GM23338 (cell line): ENCODE results near the gene MLLT3. TPM values are rescaled to one million over a fixed set of nuclear protein-coding genes. Genes with fewer than 3 reads are reported as not detected.

Experiments used
- ATAC-seq: fragments of 200-7000 bp; cut with Tn5 transposase; 3 replicates; pipeline ENCODE4 v1.9.1; 2020
- DNase-seq: peaks from one replicate; pipeline ENCODE4 v3.0.0-alpha.2; 2015; ENCODE audit warnings: low spot score
- H2AFZ ChIP-seq: fragments of 200-600 bp; sonication (generic); 2 replicates; pipeline ENCODE4 v1.8.0; 2016; ENCODE audit warnings: antibody characterized with exemption, mild to moderate bottlenecking, moderate library complexity
- H3F3A ChIP-seq: fragments of 200-600 bp; sonication (generic); replicated peaks from 2 replicates; pipeline ENCODE4 v1.8.0; 2017; ENCODE audit warnings: antibody characterized with exemption, mixed run types, low read depth
- H3K27ac ChIP-seq: fragments of 200-600 bp; sonication (generic); 2 replicates; pipeline ENCODE4 v1.6.1; 2016; ENCODE audit warnings: low read depth
- H3K27me3 ChIP-seq: fragments of 200-600 bp; sonication (generic); 2 replicates; pipeline ENCODE4 v1.8.0; 2016; ENCODE audit warnings: mild to moderate bottlenecking, mixed run types, moderate library complexity; ENCODE audit not compliant: insufficient read depth
- H3K36me3 ChIP-seq: fragments of 200-600 bp; sonication (generic); 2 replicates; pipeline ENCODE4 v1.8.0; 2016; ENCODE audit warnings: mild to moderate bottlenecking; ENCODE audit not compliant: insufficient read depth
- H3K4me1 ChIP-seq: fragments of 200-600 bp; sonication (generic); 2 replicates; pipeline ENCODE4 v1.8.0; 2016; ENCODE audit warnings: mild to moderate bottlenecking, moderate library complexity; ENCODE audit not compliant: insufficient read depth
- H3K4me2 ChIP-seq: fragments of 200-600 bp; sonication (generic); 2 replicates; pipeline ENCODE4 v1.7.1; 2017; ENCODE audit warnings: mixed run types
- H3K4me3 ChIP-seq: fragments of 200-600 bp; sonication (generic); 2 replicates; pipeline ENCODE4 v1.6.1; 2016; ENCODE audit warnings: mixed run types
- H3K79me2 ChIP-seq: fragments of 200-600 bp; sonication (generic); replicated peaks from 2 replicates; pipeline ENCODE4 v1.8.0; 2017; ENCODE audit warnings: mild to moderate bottlenecking; ENCODE audit not compliant: insufficient read depth
- H3K9me2 ChIP-seq: fragments of 200-600 bp; sonication (generic); 2 replicates; pipeline ENCODE4 v1.8.0; 2017; ENCODE audit not compliant: insufficient read depth
- H4K20me1 ChIP-seq: fragments of 200-600 bp; sonication (generic); replicated peaks from 2 replicates; pipeline ENCODE4 v1.8.0; 2017; ENCODE audit warnings: mild to moderate bottlenecking; ENCODE audit not compliant: insufficient read depth
- H3K27ac Mint-ChIP-seq: 2 replicates; pipeline ENCODE4 v1.8.0; 2020; ENCODE audit warnings: inconsistent platforms, mild to moderate bottlenecking, moderate library complexity, mixed read lengths
- H3K27me3 Mint-ChIP-seq: 3 replicates; pipeline ENCODE4 v1.8.0; 2022; ENCODE audit warnings: low read depth, mild to moderate bottlenecking, moderate library complexity, mixed read lengths, inconsistent platforms; ENCODE audit not compliant: insufficient read depth, poor library complexity
- H3K36me3 Mint-ChIP-seq: 3 replicates; pipeline ENCODE4 v1.8.0; 2021; ENCODE audit warnings: low read depth, mild to moderate bottlenecking, inconsistent platforms, moderate library complexity, mixed read lengths
- H3K4me1 Mint-ChIP-seq: 3 replicates; pipeline ENCODE4 v1.8.0; 2020; ENCODE audit warnings: mild to moderate bottlenecking, inconsistent platforms, mixed read lengths
- H3K4me3 Mint-ChIP-seq: 3 replicates; pipeline ENCODE4 v1.8.0; 2021; ENCODE audit warnings: moderate library complexity, mild to moderate bottlenecking, inconsistent platforms, mixed read lengths
- H3K9me3 Mint-ChIP-seq: 3 replicates; pipeline ENCODE4 v1.8.0; 2020; ENCODE audit warnings: moderate library complexity, mild to moderate bottlenecking, inconsistent platforms, mixed read lengths
- EZH2 ChIP-seq: fragments of 200-600 bp; sonication (generic); IDR thresholded peaks from one replicate; pipeline ENCODE4 v1.8.0; 2017; ENCODE audit warnings: antibody characterized with exemption, mild to moderate bottlenecking, low read depth; ENCODE audit not compliant: unreplicated experiment
- EZH2phosphoT487 ChIP-seq: fragments of 200-600 bp; sonication (generic); IDR thresholded peaks from one replicate; pipeline ENCODE4 v1.8.1; 2018; ENCODE audit warnings: antibody characterized with exemption; ENCODE audit not compliant: unreplicated experiment
- JUNB ChIP-seq: IDR thresholded peaks from one replicate; pipeline ENCODE4 v1.6.1; 2016; ENCODE audit warnings: antibody characterized with exemption; ENCODE audit not compliant: unreplicated experiment
- POLR2AphosphoS5 ChIP-seq: IDR thresholded peaks from 2 replicates; pipeline ENCODE4 v1.6.1; 2016; ENCODE audit warnings: antibody characterized with exemption, low read depth
- STAT1 ChIP-seq: IDR thresholded peaks from one replicate; pipeline ENCODE4 v1.6.1; 2016; ENCODE audit warnings: antibody characterized with exemption; ENCODE audit not compliant: unreplicated experiment
- ZNF114 ChIP-seq: fragments of 250-450 bp; sonication (Bioruptor Pico); IDR thresholded peaks from 2 replicates; pipeline ENCODE4 v1.5.0; 2020; ENCODE audit warnings: mild to moderate bottlenecking, moderate library complexity
- ZNF331 ChIP-seq: fragments of 250-450 bp; sonication (Bioruptor Pico); IDR thresholded peaks from 2 replicates; pipeline ENCODE4 v1.5.0; 2020; ENCODE audit warnings: low read depth, mild to moderate bottlenecking, moderate library complexity
- polyA plus RNA-seq: library from polyadenylated mRNA; unstranded; fragments of >200 nt; fragmentation: Nextera tagmentation; extraction: Ambion mirVana; gene quantifications from 2 replicates; pipeline ENCODE4 v1.2.1, GENCODE V29; 2016
- total RNA-seq: library from RNA; depleted of rRNA; stranded (reverse); fragments of >200 nt; shearing (Covaris generic); gene quantifications from 2 replicates; pipeline ENCODE4 v1.2.3, GENCODE V29; 2014
- TF ChIP-seq, protein P1 (sequence below), 2 experiments: fragments of 200-600 bp in 1 of 2; sonication (generic) in 1 of 2; conservative IDR thresholded peaks; 2 replicates each; pipeline versions ENCODE4 v1.5.1 to v1.6.1; 2016 to 2017; ENCODE audit warnings: antibody characterized with exemption in 2 of 2, low read depth in 2 of 2, mild to moderate bottlenecking in 2 of 2, moderate library complexity in 1 of 2
- TF ChIP-seq, protein P2 (sequence below): IDR thresholded peaks from one replicate; pipeline ENCODE4 v1.6.1; 2018; ENCODE audit warnings: antibody characterized with exemption; ENCODE audit not compliant: unreplicated experiment

MLLT3 gene
- total and polyA plus RNA-seq, 2 experiments from 2014 or later = 7.5 to 9.5 TPM

DNA sequence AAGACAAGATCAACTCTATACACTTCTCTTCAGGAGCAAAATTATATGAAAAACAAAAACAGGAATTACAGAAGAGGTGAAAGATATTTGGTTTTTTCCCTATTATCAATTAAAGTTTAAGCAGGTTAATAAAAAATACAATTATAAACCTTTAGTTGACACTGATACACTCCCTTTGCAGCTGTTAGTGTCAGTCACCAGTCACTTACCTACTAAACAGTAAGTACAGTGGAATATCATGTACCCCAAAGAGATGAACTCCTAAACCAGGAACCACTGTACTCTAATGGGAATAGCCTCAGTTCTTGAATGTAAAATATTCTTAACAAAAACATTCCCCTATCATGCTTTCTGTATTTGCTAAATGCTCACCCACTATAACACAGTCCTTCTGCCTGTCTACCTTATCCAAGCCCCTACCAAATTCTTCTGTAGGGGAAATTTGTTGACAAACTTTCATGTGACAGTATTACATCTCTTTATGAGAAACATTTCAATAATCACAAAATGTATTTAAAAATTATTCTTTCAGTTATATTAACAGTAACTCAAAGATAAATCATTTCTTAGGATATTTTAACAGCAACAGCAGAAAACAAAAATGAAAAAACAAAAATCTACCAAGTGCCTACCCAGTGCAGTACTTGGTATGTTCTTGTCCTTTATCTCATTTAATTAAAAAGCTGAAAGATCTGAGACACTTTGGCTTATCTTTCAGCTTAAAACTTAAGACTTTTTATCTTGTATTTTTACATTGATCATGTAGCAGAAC is 212.8 kb downstream of the MLLT3 start:
- ATAC-seq (no peak), DNase-seq (no peak)
- Histone ChIP-seq H3F3A (no peaks in the 10 kb centered on the region), H3K4me3 (no peak overlapping the region), H3K79me2 (no peaks in the 10 kb centered on the region), H2AFZ (no peak overlapping the region), H3K27ac (no peak overlapping the region), H3K4me2 (no peak overlapping the region), H3K4me1 (peaks cover 14% of the 10 kb centered on the region), H3K9me2 (no peaks in the 10 kb centered on the region), H4K20me1 (no peaks in the 10 kb centered on the region), H3K36me3 (no peaks in the 10 kb centered on the region), H3K27me3 (no peaks in the 10 kb centered on the region)
- no peaks in the 10 kb centered on the region for H3K36me3 Mint-ChIP-seq
- no peaks in the 10 kb centered on the region for H3K9me3 Mint-ChIP-seq
- peaks cover 13% of the 10 kb centered on the region for H3K4me1 Mint-ChIP-seq
- no peak overlapping the region for H3K27ac Mint-ChIP-seq
- H3K27me3 Mint-ChIP-seq = no peaks in the 10 kb centered on the region
- TF ChIP-seq STAT1 = no peak
- no peak overlapping the region for H3K4me3 Mint-ChIP-seq

DNA sequence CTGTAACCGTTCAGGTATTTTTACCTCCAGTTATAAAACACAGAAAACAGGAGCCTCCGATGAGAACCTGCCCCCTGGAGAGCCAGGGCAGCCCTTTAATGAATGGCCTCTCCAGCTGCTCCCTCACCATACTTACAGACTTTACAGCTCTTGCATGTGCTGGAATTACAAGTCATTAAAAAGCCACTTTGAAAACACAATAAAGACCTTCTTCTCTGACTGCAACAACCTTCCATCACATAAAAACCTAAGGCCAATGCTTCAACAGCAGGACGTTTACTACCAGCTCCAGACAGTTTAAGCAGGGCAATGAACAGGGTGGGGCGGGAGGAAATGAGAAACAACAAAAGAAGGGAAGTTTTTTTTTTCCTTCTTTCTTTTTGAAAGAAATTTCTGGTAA is 213.8 kb downstream of the MLLT3 start:
- Mint-ChIP-seq H3K36me3 (no peaks in the 10 kb centered on the region), H3K27me3 (no peaks in the 10 kb centered on the region), H3K4me1 (peaks cover 13% of the 10 kb centered on the region), H3K27ac (no peak overlapping the region), H3K9me3 (no peaks in the 10 kb centered on the region), H3K4me3 (no peak overlapping the region)
- DNase-seq = peak; percentile 50
- Histone ChIP-seq H3K9me2 (no peaks in the 10 kb centered on the region), H4K20me1 (no peaks in the 10 kb centered on the region), H3K4me3 (no peak overlapping the region), H3F3A (no peaks in the 10 kb centered on the region), H2AFZ (peak overlapping the region; percentile 1; the same call in 1 of the 2 replicates), H3K27me3 (no peaks in the 10 kb centered on the region), H3K79me2 (no peaks in the 10 kb centered on the region), H3K36me3 (no peaks in the 10 kb centered on the region), H3K4me1 (peaks cover 14% of the 10 kb centered on the region), H3K27ac (no peak overlapping the region), H3K4me2 (peak overlapping the region; percentile 10; the same call in 1 of the 2 replicates)
- ATAC-seq = peak; percentile 86
- no peak for TF ChIP-seq EZH2phosphoT487
- TF ChIP-seq STAT1 = no peak
- TF ChIP-seq, protein P1, sequence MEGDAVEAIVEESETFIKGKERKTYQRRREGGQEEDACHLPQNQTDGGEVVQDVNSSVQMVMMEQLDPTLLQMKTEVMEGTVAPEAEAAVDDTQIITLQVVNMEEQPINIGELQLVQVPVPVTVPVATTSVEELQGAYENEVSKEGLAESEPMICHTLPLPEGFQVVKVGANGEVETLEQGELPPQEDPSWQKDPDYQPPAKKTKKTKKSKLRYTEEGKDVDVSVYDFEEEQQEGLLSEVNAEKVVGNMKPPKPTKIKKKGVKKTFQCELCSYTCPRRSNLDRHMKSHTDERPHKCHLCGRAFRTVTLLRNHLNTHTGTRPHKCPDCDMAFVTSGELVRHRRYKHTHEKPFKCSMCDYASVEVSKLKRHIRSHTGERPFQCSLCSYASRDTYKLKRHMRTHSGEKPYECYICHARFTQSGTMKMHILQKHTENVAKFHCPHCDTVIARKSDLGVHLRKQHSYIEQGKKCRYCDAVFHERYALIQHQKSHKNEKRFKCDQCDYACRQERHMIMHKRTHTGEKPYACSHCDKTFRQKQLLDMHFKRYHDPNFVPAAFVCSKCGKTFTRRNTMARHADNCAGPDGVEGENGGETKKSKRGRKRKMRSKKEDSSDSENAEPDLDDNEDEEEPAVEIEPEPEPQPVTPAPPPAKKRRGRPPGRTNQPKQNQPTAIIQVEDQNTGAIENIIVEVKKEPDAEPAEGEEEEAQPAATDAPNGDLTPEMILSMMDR (conservative IDR thresholded peaks at IDR 0.05; ENCODE audit: low read depth in 2 of 2) = no peak

DNA sequence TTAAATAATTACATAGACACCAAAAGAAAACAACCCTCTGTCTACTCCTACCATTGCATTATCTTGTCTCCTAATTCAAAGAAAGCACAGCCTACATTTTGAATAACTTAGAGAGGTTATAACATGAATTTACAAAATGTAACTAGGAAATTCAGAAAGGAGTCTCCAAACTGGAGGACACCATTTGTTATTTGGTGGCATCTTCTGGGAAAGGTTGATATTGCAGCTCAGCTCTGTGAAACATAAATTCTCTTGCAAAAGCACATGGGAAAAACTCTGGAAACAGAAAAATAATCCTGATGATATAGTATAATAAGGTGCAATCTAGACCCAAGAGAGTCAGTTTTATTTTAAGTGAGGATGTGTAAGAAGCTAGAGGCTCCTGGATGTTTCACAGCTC is 215.3 kb downstream of the MLLT3 start:
- TF ChIP-seq JUNB = no peak
- TF ChIP-seq ZNF331 (CRISPR knock-in tag) = no peak
- no peak for TF ChIP-seq POLR2AphosphoS5
- no peak for TF ChIP-seq EZH2
- TF ChIP-seq ZNF114 (CRISPR knock-in tag) = no peak
- TF ChIP-seq, protein P2, sequence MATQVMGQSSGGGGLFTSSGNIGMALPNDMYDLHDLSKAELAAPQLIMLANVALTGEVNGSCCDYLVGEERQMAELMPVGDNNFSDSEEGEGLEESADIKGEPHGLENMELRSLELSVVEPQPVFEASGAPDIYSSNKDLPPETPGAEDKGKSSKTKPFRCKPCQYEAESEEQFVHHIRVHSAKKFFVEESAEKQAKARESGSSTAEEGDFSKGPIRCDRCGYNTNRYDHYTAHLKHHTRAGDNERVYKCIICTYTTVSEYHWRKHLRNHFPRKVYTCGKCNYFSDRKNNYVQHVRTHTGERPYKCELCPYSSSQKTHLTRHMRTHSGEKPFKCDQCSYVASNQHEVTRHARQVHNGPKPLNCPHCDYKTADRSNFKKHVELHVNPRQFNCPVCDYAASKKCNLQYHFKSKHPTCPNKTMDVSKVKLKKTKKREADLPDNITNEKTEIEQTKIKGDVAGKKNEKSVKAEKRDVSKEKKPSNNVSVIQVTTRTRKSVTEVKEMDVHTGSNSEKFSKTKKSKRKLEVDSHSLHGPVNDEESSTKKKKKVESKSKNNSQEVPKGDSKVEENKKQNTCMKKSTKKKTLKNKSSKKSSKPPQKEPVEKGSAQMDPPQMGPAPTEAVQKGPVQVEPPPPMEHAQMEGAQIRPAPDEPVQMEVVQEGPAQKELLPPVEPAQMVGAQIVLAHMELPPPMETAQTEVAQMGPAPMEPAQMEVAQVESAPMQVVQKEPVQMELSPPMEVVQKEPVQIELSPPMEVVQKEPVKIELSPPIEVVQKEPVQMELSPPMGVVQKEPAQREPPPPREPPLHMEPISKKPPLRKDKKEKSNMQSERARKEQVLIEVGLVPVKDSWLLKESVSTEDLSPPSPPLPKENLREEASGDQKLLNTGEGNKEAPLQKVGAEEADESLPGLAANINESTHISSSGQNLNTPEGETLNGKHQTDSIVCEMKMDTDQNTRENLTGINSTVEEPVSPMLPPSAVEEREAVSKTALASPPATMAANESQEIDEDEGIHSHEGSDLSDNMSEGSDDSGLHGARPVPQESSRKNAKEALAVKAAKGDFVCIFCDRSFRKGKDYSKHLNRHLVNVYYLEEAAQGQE = no peak
- TF ChIP-seq, protein P1 (conservative IDR thresholded peaks at IDR 0.05; ENCODE audit: low read depth in 2 of 2) = peak; percentile 42 to 46
- no peak overlapping the region for H3K27ac ChIP-seq
- H3K27ac Mint-ChIP-seq = no peak overlapping the region

More for the DNA sequence above, 215.3 kb downstream of the MLLT3 start:
- Histone ChIP-seq H3K27me3 (no peaks in the 10 kb centered on the region), H2AFZ (no peak overlapping the region), H3K4me2 (no peak overlapping the region), H3K4me3 (no peak overlapping the region), H3K4me1 (peaks cover 14% of the 10 kb centered on the region), H3K36me3 (no peaks in the 10 kb centered on the region), H3K9me2 (no peaks in the 10 kb centered on the region), H4K20me1 (no peaks in the 10 kb centered on the region), H3F3A (no peaks in the 10 kb centered on the region), H3K79me2 (no peaks in the 10 kb centered on the region)
- H3K9me3 Mint-ChIP-seq = no peaks in the 10 kb centered on the region
- no peak overlapping the region for H3K4me3 Mint-ChIP-seq
- peaks cover 13% of the 10 kb centered on the region for H3K4me1 Mint-ChIP-seq
- H3K27me3 Mint-ChIP-seq = no peaks in the 10 kb centered on the region
- no peak for DNase-seq
- H3K36me3 Mint-ChIP-seq = no peaks in the 10 kb centered on the region
- no peak for ATAC-seq
